ENCODE measurements around the gene HSP90B1. TPM values are rescaled to one million over a fixed set of nuclear protein-coding genes. Genes with fewer than 3 reads are reported as not detected.

HSP90B1 gene
- total RNA-seq, 1 donor from 2014 or later = 1,238 TPM

GRCh38 chr12:103978384-103978982, 48.3 kb downstream of the HSP90B1 start:
- DNase-seq (ENCODE audit: low read depth) (no peak), FAIRE-seq (no peak)
- TF ChIP-seq CTCF (IDR thresholded peaks at IDR 0.05; ENCODE audit: insufficient read depth, low read depth, low read length) = no peak
- TF ChIP-seq EZH2 (IDR thresholded peaks at IDR 0.05; ENCODE audit: insufficient read depth, low read length) = no peak
- H3K36me3 ChIP-seq (ENCODE audit: insufficient read depth, low read length) = peaks cover 40% of the 10 kb centered on the region
- no peak overlapping the region for H3K4me3 ChIP-seq (ENCODE audit: insufficient read depth, low read depth, low read length)
- H3K27me3 Mint-ChIP-seq (ENCODE audit: low read depth, unreplicated experiment) = no peaks in the 10 kb centered on the region
- H3K79me2 ChIP-seq (ENCODE audit: insufficient read depth, low read length) = peaks cover 67% of the 10 kb centered on the region
- H3K4me3 Mint-ChIP-seq (ENCODE audit: unreplicated experiment) = no peak overlapping the region
- H3K27me3 ChIP-seq (ENCODE audit: insufficient read depth, low read length) = no peaks in the 10 kb centered on the region
- no peaks in the 10 kb centered on the region for H3K4me1 Mint-ChIP-seq (ENCODE audit: low read depth, unreplicated experiment)
- H3K27ac ChIP-seq (ENCODE audit: low read depth, low read length) = no peak overlapping the region
- H3K9ac ChIP-seq (ENCODE audit: low read length) = no peak overlapping the region
- H3K9me3 Mint-ChIP-seq (ENCODE audit: unreplicated experiment) = no peaks in the 10 kb centered on the region
- H3K27ac Mint-ChIP-seq (ENCODE audit: unreplicated experiment) = peak overlapping the region; percentile 37
- no peak overlapping the region for H3K4me2 ChIP-seq (ENCODE audit: low read length)
- H4K20me1 ChIP-seq (ENCODE audit: insufficient read depth, low read length) = peaks cover 57% of the 10 kb centered on the region
- H3K9me3 ChIP-seq (ENCODE audit: insufficient read depth, low read depth, low read length) = no peaks in the 10 kb centered on the region
- peaks cover 9% of the 10 kb centered on the region for H3K36me3 Mint-ChIP-seq (ENCODE audit: low read depth, unreplicated experiment)
- no peaks in the 10 kb centered on the region for H3K4me1 ChIP-seq (ENCODE audit: insufficient read depth, low read length)
- no peak overlapping the region for H2AFZ ChIP-seq (ENCODE audit: low read depth, low read length)

GRCh38 chr12:103986829-103987228, 56.6 kb downstream of the HSP90B1 start:
- Histone ChIP-seq H3K4me3 (ENCODE audit: insufficient read depth, low read depth, low read length) (no peak overlapping the region), H3K36me3 (ENCODE audit: insufficient read depth, low read length) (peaks cover 47% of the 10 kb centered on the region), H3K4me2 (ENCODE audit: low read length) (peak overlapping the region; percentile 21), H3K27ac (ENCODE audit: low read depth, low read length) (no peak overlapping the region), H3K9me3 (ENCODE audit: insufficient read depth, low read depth, low read length) (no peaks in the 10 kb centered on the region), H3K27me3 (ENCODE audit: insufficient read depth, low read length) (no peaks in the 10 kb centered on the region), H4K20me1 (ENCODE audit: insufficient read depth, low read length) (no peaks in the 10 kb centered on the region), H2AFZ (ENCODE audit: low read depth, low read length) (no peak overlapping the region), H3K4me1 (ENCODE audit: insufficient read depth, low read length) (no peaks in the 10 kb centered on the region), H3K79me2 (ENCODE audit: insufficient read depth, low read length) (peaks cover 8% of the 10 kb centered on the region), H3K9ac (ENCODE audit: low read length) (no peak overlapping the region)
- H3K36me3 Mint-ChIP-seq (ENCODE audit: low read depth, unreplicated experiment) = peaks cover 5% of the 10 kb centered on the region
- no peaks in the 10 kb centered on the region for H3K9me3 Mint-ChIP-seq (ENCODE audit: unreplicated experiment)
- no peak for TF ChIP-seq EZH2 (IDR thresholded peaks at IDR 0.05; ENCODE audit: insufficient read depth, low read length)
- no peak for TF ChIP-seq CTCF (IDR thresholded peaks at IDR 0.05; ENCODE audit: insufficient read depth, low read depth, low read length)
- H3K4me1 Mint-ChIP-seq (ENCODE audit: low read depth, unreplicated experiment) = peaks cover 4% of the 10 kb centered on the region
- peak; percentile 70 for FAIRE-seq
- H3K27ac Mint-ChIP-seq (ENCODE audit: unreplicated experiment) = peak overlapping the region; percentile 78
- DNase-seq (ENCODE audit: low read depth) = peak; percentile 78
- H3K27me3 Mint-ChIP-seq (ENCODE audit: low read depth, unreplicated experiment) = no peaks in the 10 kb centered on the region
- H3K4me3 Mint-ChIP-seq (ENCODE audit: unreplicated experiment) = no peak overlapping the region

- Histone ChIP-seq H3K4me2 (ENCODE audit: low read length) (no peak overlapping the region), H3K27ac (ENCODE audit: low read depth, low read length) (no peak overlapping the region), H3K27me3 (ENCODE audit: insufficient read depth, low read length) (no peaks in the 10 kb centered on the region), H3K4me3 (ENCODE audit: insufficient read depth, low read depth, low read length) (no peak overlapping the region), H2AFZ (ENCODE audit: low read depth, low read length) (no peak overlapping the region), H3K36me3 (ENCODE audit: insufficient read depth, low read length) (peaks cover 12% of the 10 kb centered on the region), H3K9ac (ENCODE audit: low read length) (no peak overlapping the region), H3K4me1 (ENCODE audit: insufficient read depth, low read length) (no peaks in the 10 kb centered on the region), H3K79me2 (ENCODE audit: insufficient read depth, low read length) (no peaks in the 10 kb centered on the region), H4K20me1 (ENCODE audit: insufficient read depth, low read length) (no peaks in the 10 kb centered on the region), H3K9me3 (ENCODE audit: insufficient read depth, low read depth, low read length) (no peaks in the 10 kb centered on the region)
- H3K9me3 Mint-ChIP-seq (ENCODE audit: unreplicated experiment) = no peaks in the 10 kb centered on the region
- peaks cover 12% of the 10 kb centered on the region for H3K27me3 Mint-ChIP-seq (ENCODE audit: low read depth, unreplicated experiment)
- DNase-seq (ENCODE audit: low read depth) = no peak
- H3K4me3 Mint-ChIP-seq (ENCODE audit: unreplicated experiment) = no peak overlapping the region
- H3K4me1 Mint-ChIP-seq (ENCODE audit: low read depth, unreplicated experiment) = no peaks in the 10 kb centered on the region
- H3K36me3 Mint-ChIP-seq (ENCODE audit: low read depth, unreplicated experiment) = peaks cover 4% of the 10 kb centered on the region
- no peak overlapping the region for H3K27ac Mint-ChIP-seq (ENCODE audit: unreplicated experiment)
- no peak for FAIRE-seq
- TF ChIP-seq EZH2 (IDR thresholded peaks at IDR 0.05; ENCODE audit: insufficient read depth, low read length) (no peak), CTCF (IDR thresholded peaks at IDR 0.05; ENCODE audit: insufficient read depth, low read depth, low read length) (no peak)
Observed at GRCh38 chr12:103994235-103994634, 64.0 kb downstream of the HSP90B1 start.
